IgD-negative memory B cell (primary cell): Measurements from ENCODE around the gene PRSS56. TPM values are rescaled to one million over a fixed set of nuclear protein-coding genes. Genes with fewer than 3 reads are reported as not detected.
"Not testable (repeated sequence)": the region's sequence is repeated elsewhere in the genome, so short reads cannot be mapped to it uniquely, and the experiment has no call there.

ENCODE experiments used
- H3K27ac Mint-ChIP-seq, 3 donors: one replicate each; pipeline ENCODE4 v1.8.0; 2020 to 2022; ENCODE audit warnings: mild to moderate bottlenecking in 3 of 3, mixed read lengths in 3 of 3, moderate library complexity in 1 of 3
- H3K27me3 Mint-ChIP-seq: one replicate; pipeline ENCODE4 v1.8.0; 2021; ENCODE audit warnings: mixed read lengths
- H3K36me3 Mint-ChIP-seq: one replicate; pipeline ENCODE4 v1.8.0; 2020; ENCODE audit warnings: mild to moderate bottlenecking, mixed read lengths
- H3K4me1 Mint-ChIP-seq, 3 donors: one replicate each; pipeline ENCODE4 v1.8.0; 2020 to 2022; ENCODE audit warnings: mixed read lengths in 3 of 3, mild to moderate bottlenecking in 1 of 3
- H3K4me3 Mint-ChIP-seq, 4 donors: one replicate each; pipeline ENCODE4 v1.8.0; 2020 to 2022; ENCODE audit warnings: mild to moderate bottlenecking in 4 of 4, mixed read lengths in 4 of 4, moderate library complexity in 3 of 4
- H3K9me3 Mint-ChIP-seq, 3 donors: one replicate each; pipeline ENCODE4 v1.8.0; 2020 to 2021; ENCODE audit warnings: mixed read lengths in 3 of 3, mild to moderate bottlenecking in 1 of 3
- polyA plus RNA-seq: library from polyadenylated mRNA; unstranded; fragments of 300-500 nt; fragmentation: Illumina TruSeq; gene quantifications from one replicate; pipeline ENCODE4 v1.2.3, GENCODE V29; 2021

The PRSS56 gene
- polyA plus RNA-seq, 1 donor from 2014 or later: not detected

DNA sequence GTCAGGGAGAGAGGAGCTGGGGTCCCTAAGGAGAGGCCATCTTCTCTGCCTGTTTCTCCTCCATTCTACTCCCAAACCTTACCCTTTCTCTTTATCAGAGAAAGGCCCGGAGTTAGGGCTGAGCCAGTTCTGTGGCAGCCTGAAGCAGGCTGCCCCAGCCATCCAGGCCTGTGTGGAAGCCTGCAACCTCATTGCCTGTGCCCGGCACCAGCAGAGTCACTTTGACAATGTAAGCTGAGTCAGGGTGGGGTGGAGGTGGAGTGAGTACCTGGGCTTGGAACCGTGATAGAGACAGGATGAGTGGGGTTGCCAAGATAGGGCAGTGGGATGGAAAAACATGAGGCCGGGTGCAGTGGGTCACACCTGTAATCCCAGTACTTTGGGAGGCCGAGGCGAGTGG, 24.5 kb downstream of the PRSS56 start:
- Mint-ChIP-seq H3K36me3 (peaks cover 3% of the 10 kb centered on the region), H3K27ac (no peak overlapping the region), H3K9me3 (no peaks in the 10 kb centered on the region), H3K27me3 (no peaks in the 10 kb centered on the region), H3K4me1 (peaks cover 13 to 29% (median 15%) of the 10 kb centered on the region in 3 donors), H3K4me3 (peak overlapping the region in 1 of 4 donors; percentile 52)

DNA sequence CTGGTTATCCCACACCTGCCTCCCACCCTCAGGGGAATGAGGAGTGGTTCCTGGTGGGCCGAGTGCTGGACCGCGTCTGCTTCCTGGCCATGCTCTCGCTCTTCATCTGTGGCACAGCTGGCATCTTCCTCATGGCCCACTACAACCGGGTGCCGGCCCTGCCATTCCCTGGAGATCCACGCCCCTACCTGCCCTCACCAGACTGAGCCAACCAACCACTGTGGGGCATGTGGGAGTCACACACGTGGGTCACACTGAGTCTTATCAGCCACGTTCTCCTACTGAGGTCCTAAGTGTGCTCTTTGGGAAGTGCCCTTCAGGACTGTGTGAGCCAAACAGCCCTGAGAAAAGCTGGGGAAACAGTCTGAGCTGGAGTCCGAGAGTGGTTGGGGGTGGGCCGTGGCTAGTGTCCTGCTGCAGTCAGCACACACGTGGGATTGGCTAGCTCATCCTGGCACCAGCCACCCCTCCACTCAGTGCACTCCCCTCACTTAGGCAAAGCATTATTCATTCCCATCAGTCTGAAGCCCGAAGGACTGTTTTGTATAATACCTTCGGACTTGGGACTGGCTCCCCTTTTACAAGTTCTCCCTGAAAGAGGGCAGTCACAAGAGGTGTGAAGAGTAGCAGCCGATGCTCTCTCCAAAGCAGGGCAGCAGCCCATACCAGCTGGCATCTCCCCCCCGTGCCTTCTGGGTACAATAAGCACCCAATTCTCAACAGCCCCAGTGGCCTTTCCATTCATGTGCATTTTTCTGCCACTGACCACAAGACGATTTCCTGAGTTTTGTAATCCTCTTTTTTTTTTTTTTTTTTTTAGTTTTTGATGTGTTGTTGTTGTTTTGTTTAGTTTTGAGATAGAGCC, 25.6 kb downstream of the PRSS56 start:
- peak overlapping the region in 2 of 4 donors; percentile 47 to 49 for H3K4me3 Mint-ChIP-seq
- peak overlapping the region in 1 of 3 donors; percentile 13 for H3K27ac Mint-ChIP-seq
- no peaks in the 10 kb centered on the region for H3K27me3 Mint-ChIP-seq
- peaks cover 0 to 2% (median 0%) of the 10 kb centered on the region in 3 donors for H3K9me3 Mint-ChIP-seq
- peaks cover 17 to 31% (median 18%) of the 10 kb centered on the region in 3 donors for H3K4me1 Mint-ChIP-seq
- peaks cover 3% of the 10 kb centered on the region for H3K36me3 Mint-ChIP-seq

DNA sequence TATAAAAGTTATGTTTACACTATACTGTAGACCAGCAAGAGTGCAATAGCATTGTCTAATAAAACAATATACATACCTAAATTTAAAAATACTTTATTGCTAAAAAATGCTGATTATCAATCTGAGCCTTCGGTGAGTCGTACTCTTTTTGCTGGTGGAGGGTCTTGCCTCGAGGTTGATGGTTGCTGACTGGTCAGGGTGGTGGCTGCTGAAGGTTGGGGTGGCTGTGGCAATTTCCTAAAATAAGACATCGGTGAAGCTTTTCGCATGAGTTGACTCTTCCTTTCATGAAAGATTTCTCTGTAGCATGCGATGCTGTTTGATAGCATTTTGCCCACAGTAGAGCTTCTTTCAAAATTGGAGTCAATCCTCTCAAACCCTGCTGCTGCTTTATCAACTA, 27.8 kb downstream of the PRSS56 start:
- Mint-ChIP-seq H3K36me3 (peaks cover 3% of the 10 kb centered on the region), H3K27me3 (no peaks in the 10 kb centered on the region), H3K9me3 (peaks cover 0 to 2% (median 0%) of the 10 kb centered on the region in 3 donors), H3K4me3 (peak overlapping the region in 1 of 4 donors; percentile 48), H3K4me1 (peaks cover 27 to 42% (median 35%) of the 10 kb centered on the region in 3 donors), H3K27ac (peak overlapping the region in 1 of 3 donors; percentile 27)

GRCh38 chr2:232549655-232550353, 29.6 kb downstream of the PRSS56 start:
- Mint-ChIP-seq H3K4me3 (peak overlapping the region; percentile 99 to 100 (median 99)), H3K27ac (peak overlapping the region; percentile 99 to 100 (median 99)), H3K9me3 (peaks cover 0 to 2% (median 0%) of the 10 kb centered on the region in 3 donors), H3K36me3 (peaks cover 3% of the 10 kb centered on the region), H3K27me3 (no peaks in the 10 kb centered on the region), H3K4me1 (peaks cover 36 to 52% (median 49%) of the 10 kb centered on the region in 3 donors)

- Mint-ChIP-seq H3K9me3 (peaks cover 0 to 2% (median 0%) of the 10 kb centered on the region in 3 donors), H3K4me3 (peak within 1 kb of the TSS; percentile 99 to 100 (median 99)), H3K27me3 (no peaks in the 10 kb centered on the region), H3K27ac (peak within 1 kb of the TSS; percentile 99 to 100 (median 99)), H3K4me1 (peaks cover 39 to 58% (median 50%) of the 10 kb centered on the region in 3 donors), H3K36me3 (peaks cover 3% of the 10 kb centered on the region)
Observed at GRCh38 chr2:232550354-232551249, 30.4 kb downstream of the PRSS56 start, which contains the start of the genes EIF4E2 and TIGD1. Gene EIF4E2 (plus strand): TSS chr2:232550689. CDS start chr2:232550725, 36 bp downstream. Gene TIGD1 (minus strand): TSS chr2:232550557. CDS start chr2:232549882, 675 bp downstream.

DNA sequence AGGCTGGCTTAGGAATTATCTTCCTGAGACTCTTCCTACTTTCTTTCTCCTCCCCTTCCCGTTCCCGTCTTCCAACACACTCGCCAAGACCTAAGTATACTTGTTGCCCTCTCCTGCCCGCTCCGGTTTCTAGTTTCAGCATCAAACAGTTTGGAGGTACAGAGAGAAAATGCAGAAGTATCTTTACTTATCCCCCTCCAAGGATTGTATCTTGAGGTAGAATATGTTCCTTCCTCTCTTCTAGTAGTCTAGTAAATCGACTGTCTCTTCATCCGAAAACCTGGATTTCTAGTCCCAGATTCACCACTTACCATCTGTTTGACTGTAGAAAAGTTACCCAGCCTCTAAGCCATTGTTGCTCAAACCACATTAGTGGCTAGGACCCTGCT, 31.1 kb downstream of the PRSS56 start:
- H3K4me1 Mint-ChIP-seq: peaks cover 41 to 61% (median 50%) of the 10 kb centered on the region in 3 donors
- no peaks in the 10 kb centered on the region for H3K27me3 Mint-ChIP-seq
- H3K36me3 Mint-ChIP-seq: peaks cover 3% of the 10 kb centered on the region
- H3K4me3 Mint-ChIP-seq: peak overlapping the region; percentile 99 to 100 (median 99)
- peaks cover 0 to 2% (median 0%) of the 10 kb centered on the region in 3 donors for H3K9me3 Mint-ChIP-seq
- peak overlapping the region; percentile 99 to 100 (median 99) for H3K27ac Mint-ChIP-seq

- peaks cover 45 to 59% (median 50%) of the 10 kb centered on the region in 3 donors for H3K4me1 Mint-ChIP-seq
- H3K27ac Mint-ChIP-seq: peak overlapping the region; percentile 80 to 99 (median 99)
- peaks cover 0 to 2% (median 0%) of the 10 kb centered on the region in 3 donors for H3K9me3 Mint-ChIP-seq
- H3K4me3 Mint-ChIP-seq: peak overlapping the region; percentile 99 to 100 (median 99)
- no peaks in the 10 kb centered on the region for H3K27me3 Mint-ChIP-seq
- peaks cover 3% of the 10 kb centered on the region for H3K36me3 Mint-ChIP-seq
Observed at GRCh38 chr2:232551776-232552175, 31.6 kb downstream of the PRSS56 start.

- Mint-ChIP-seq H3K4me3 (no peak overlapping the region), H3K9me3 (no peaks in the 10 kb centered on the region), H3K36me3 (peaks cover 7% of the 10 kb centered on the region), H3K4me1 (peaks cover 25 to 35% (median 27%) of the 10 kb centered on the region in 3 donors), H3K27ac (peak overlapping the region in 1 of 3 donors; percentile 6), H3K27me3 (no peaks in the 10 kb centered on the region)
Observed at GRCh38 chr2:232556426-232556825, 36.2 kb downstream of the PRSS56 start.

DNA sequence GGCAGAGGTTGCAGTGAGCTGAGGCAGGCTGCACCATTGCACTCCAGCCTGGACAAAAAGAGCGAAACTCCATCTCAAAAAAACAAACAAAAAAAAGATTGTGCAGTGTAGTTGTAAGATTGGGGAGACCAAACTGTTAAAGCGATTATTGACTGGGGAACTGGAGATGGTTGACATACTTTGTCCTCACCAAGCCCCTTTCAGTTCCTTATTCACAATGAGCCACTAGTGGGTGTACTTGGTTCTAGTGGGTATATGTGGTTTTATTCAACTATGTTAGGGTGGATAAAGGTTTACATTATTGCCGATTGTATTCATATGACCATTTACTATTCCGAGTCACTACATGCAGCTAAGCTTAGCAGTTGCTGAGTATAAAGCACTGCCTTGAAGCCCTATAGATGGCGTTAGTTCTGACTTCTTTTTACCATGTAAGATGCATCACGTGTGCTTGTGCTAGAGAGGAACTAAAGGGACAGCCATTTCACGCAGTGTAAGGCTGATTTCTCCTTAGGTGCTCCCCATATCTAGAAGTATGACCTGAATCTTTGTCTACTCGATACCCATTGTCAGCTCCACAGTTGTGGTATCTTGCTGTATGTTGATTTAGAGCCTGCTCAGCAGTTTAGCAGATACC, 42.4 kb downstream of the PRSS56 start:
- H3K36me3 Mint-ChIP-seq: peaks cover 7% of the 10 kb centered on the region

DNA sequence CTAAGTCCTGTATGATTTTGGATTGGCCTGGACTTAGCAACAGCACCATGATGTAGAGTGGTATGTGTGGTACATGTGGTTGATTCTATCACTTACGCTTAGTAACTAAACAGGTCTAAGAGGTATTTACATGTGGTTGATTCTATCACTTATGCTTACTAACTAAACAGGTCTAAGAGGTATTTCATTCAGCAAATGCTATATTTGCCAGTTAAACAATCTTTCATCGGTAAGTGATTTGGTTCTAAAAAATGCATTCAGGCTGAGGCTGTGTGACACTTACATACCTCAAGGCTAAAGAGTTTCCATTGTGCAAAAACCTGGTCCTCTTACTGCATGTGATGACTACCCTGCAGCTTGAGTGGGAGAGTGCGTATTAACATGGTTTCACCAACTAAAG, 43.4 kb downstream of the PRSS56 start:
- Mint-ChIP-seq H3K36me3 (peaks cover 7% of the 10 kb centered on the region), H3K9me3 (no peaks in the 10 kb centered on the region), H3K27me3 (no peaks in the 10 kb centered on the region), H3K27ac (no peak overlapping the region), H3K4me1 (peaks cover 0 to 6% (median 2%) of the 10 kb centered on the region in 3 donors), H3K4me3 (no peak overlapping the region)

More for the DNA sequence above, 42.4 kb downstream of the PRSS56 start:
- no peaks in the 10 kb centered on the region for H3K9me3 Mint-ChIP-seq
- H3K4me3 Mint-ChIP-seq: no peak overlapping the region
- no peaks in the 10 kb centered on the region for H3K27me3 Mint-ChIP-seq
- H3K4me1 Mint-ChIP-seq: peaks cover 0 to 6% (median 2%) of the 10 kb centered on the region in 3 donors
- H3K27ac Mint-ChIP-seq: peak overlapping the region in 2 of 3 donors; percentile 40 to 55

DNA sequence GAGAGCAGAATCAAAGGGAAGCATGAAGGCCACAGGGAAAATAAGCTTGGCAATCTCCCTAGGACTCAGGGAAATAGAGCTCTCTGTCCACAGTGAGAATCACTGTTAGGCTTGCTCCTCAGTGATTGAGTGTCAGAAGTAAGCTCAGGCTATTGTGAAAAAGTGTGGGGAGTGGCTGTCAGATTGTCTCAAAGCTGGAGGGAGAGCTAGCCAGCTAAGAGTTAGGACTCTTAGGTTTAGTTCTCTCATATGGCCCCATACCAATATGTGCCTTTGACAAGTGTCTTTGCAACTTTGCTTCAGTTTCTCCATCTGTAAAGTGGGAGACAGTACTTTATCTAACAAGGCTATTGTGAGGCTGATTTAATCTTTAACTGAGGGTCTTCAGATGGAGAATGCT, 47.5 kb downstream of the PRSS56 start:
- Mint-ChIP-seq H3K9me3 (no peaks in the 10 kb centered on the region), H3K4me3 (no peak overlapping the region), H3K36me3 (peaks cover 4% of the 10 kb centered on the region), H3K27ac (peak overlapping the region in 1 of 3 donors; percentile 34), H3K4me1 (peaks cover 0 to 3% (median 0%) of the 10 kb centered on the region in 3 donors), H3K27me3 (no peaks in the 10 kb centered on the region)

DNA sequence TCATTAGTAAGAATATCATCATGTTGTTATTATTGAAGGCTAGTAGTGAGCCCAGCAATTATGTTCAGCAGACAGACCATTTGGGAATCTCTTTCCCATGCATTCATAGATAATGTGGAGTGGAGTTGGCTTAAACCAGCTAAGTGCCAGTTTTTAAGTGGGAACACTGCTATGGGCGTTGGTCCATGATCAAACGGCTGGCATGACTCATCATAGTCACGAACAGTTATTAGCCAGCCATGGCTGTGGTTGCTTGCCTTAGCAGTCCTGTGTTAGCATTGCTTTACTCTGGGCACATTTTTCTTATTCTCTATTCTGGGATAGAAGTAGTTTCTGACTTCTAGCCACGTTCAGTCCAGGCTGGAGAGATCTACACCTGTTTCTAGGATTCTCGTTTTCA, 48.0 kb downstream of the PRSS56 start:
- Mint-ChIP-seq H3K9me3 (no peaks in the 10 kb centered on the region), H3K4me1 (no peaks in the 10 kb centered on the region), H3K36me3 (peaks cover 4% of the 10 kb centered on the region), H3K27me3 (no peaks in the 10 kb centered on the region), H3K27ac (no peak overlapping the region), H3K4me3 (no peak overlapping the region)

GRCh38 chr2:232569541-232569940, 49.4 kb downstream of the PRSS56 start:
- H3K27me3 Mint-ChIP-seq: no peaks in the 10 kb centered on the region
- H3K4me1 Mint-ChIP-seq: no peaks in the 10 kb centered on the region
- peaks cover 4% of the 10 kb centered on the region for H3K36me3 Mint-ChIP-seq
- no peaks in the 10 kb centered on the region for H3K9me3 Mint-ChIP-seq
- H3K27ac Mint-ChIP-seq: no peak overlapping the region
- H3K4me3 Mint-ChIP-seq: no peak overlapping the region

GRCh38 chr2:232570481-232570880, 50.3 kb downstream of the PRSS56 start:
- not testable (repeated sequence) for H3K27ac Mint-ChIP-seq, H3K36me3 Mint-ChIP-seq, H3K9me3 Mint-ChIP-seq, H3K27me3 Mint-ChIP-seq, H3K4me1 Mint-ChIP-seq, H3K4me3 Mint-ChIP-seq
